ENCODE measurements around the gene CFAP20DC.
"Not testable (repeated sequence)": the region's sequence is repeated elsewhere in the genome, so short reads cannot be mapped to it uniquely, and the experiment has no call there.

Gene CFAP20DC

DNA sequence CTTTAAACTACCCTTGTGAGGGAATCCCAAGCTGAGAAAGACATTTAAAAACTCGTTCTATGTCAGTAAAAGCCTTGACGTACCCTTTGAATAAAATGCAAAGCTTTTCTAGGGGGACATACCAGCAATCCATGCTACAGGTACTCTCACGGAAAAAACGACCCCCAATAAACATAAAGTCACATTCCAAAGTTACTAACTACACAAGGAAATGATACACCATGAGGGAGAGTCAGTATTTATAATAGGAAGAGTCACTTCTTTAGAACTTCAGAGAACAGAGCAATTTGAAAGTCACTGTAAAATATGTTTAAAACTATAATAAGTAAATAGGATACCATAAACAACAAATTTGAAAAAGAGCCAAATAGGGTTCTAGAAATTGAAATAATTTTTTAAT lies 63.2 kb downstream of the CFAP20DC start:
- no peak overlapping the region for H3K9ac ChIP-seq (ENCODE audit: low read length in 5 of 5)
- H3K4me3 ChIP-seq (ENCODE audit: low read depth in 1 of 5, low read length in 5 of 5), result no peak overlapping the region
- no peaks in the 10 kb centered on the region for H3K36me3 ChIP-seq (ENCODE audit: control insufficient read depth in 5 of 5, insufficient read depth in 5 of 5, low read length in 5 of 5)
- H3K27me3 ChIP-seq (ENCODE audit: control insufficient read depth in 5 of 5, insufficient read depth in 4 of 5, low read length in 5 of 5), result no peaks in the 10 kb centered on the region
- peaks cover 0 to 4% (median 2%) of the 10 kb centered on the region in 5 donors for H3K9me3 ChIP-seq (ENCODE audit: control insufficient read depth in 5 of 5, low read length in 5 of 5)
- no peaks in the 10 kb centered on the region for H3K4me1 ChIP-seq (ENCODE audit: control insufficient read depth in 5 of 5, insufficient read depth in 5 of 5, low read length in 5 of 5)
- no peak overlapping the region for H3K27ac ChIP-seq (ENCODE audit: low read depth, low read length)

DNA sequence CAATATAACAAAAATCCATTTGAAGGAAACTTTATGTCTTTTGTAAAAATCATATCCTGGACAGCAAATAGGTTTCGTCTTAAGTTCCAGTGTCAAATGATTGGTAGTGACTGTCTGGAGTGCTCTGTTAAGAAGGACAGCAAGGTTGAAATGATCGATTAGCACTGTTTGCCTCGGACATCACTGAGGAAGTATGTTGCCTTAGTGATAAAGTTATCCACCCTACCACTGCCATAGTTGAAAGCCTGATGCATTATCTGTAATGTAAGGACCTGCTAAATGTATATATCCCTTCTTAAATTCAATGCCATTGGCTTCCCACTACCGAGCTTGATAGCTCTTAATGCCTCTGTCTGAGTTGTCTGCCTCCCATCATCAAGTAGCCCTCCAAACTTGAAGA lies 70.0 kb downstream of the CFAP20DC start:
- H3K4me1 ChIP-seq (ENCODE audit: control insufficient read depth in 5 of 5, insufficient read depth in 5 of 5, low read length in 5 of 5), result no peaks in the 10 kb centered on the region
- no peaks in the 10 kb centered on the region for H3K27me3 ChIP-seq (ENCODE audit: control insufficient read depth in 5 of 5, insufficient read depth in 4 of 5, low read length in 5 of 5)

DNA sequence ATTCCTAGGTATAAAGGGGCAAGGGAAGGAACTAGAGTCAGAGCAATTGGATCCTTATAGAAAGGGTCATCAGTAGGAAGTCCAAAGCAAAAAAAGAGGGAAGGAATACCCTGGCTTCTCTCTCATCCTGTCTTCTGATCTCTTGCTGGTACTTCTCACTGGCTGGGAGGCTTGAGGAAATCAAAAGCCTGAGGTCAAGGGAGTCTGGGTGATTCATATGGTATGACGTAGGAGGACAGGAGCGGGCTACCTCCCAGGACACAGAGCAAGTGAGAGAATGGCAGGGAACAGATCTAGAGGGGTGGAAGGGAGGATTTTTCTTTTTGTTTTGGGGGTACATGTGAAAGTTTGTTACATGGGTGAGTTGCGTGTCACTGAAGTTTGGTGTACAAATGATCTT lies 76.0 kb downstream of the CFAP20DC start:
- Histone ChIP-seq H3K27ac (ENCODE audit: low read depth, low read length) (no peak overlapping the region), H3K27me3 (ENCODE audit: control insufficient read depth in 5 of 5, insufficient read depth in 4 of 5, low read length in 5 of 5) (no peaks in the 10 kb centered on the region), H3K9ac (ENCODE audit: low read length in 5 of 5) (no peak overlapping the region), H3K36me3 (ENCODE audit: control insufficient read depth in 5 of 5, insufficient read depth in 5 of 5, low read length in 5 of 5) (no peaks in the 10 kb centered on the region), H3K4me3 (ENCODE audit: low read depth in 1 of 5, low read length in 5 of 5) (no peak overlapping the region), H3K9me3 (ENCODE audit: control insufficient read depth in 5 of 5, low read length in 5 of 5) (no peaks in the 10 kb centered on the region), H3K4me1 (ENCODE audit: control insufficient read depth in 5 of 5, insufficient read depth in 5 of 5, low read length in 5 of 5) (no peaks in the 10 kb centered on the region)

More for the DNA sequence above, 70.0 kb downstream of the CFAP20DC start:
- Histone ChIP-seq H3K9ac (ENCODE audit: low read length in 5 of 5) (no peak overlapping the region), H3K27ac (ENCODE audit: low read depth, low read length) (no peak overlapping the region), H3K9me3 (ENCODE audit: control insufficient read depth in 5 of 5, low read length in 5 of 5) (no peaks in the 10 kb centered on the region), H3K36me3 (ENCODE audit: control insufficient read depth in 5 of 5, insufficient read depth in 5 of 5, low read length in 5 of 5) (no peaks in the 10 kb centered on the region), H3K4me3 (ENCODE audit: low read depth in 1 of 5, low read length in 5 of 5) (no peak overlapping the region)

DNA sequence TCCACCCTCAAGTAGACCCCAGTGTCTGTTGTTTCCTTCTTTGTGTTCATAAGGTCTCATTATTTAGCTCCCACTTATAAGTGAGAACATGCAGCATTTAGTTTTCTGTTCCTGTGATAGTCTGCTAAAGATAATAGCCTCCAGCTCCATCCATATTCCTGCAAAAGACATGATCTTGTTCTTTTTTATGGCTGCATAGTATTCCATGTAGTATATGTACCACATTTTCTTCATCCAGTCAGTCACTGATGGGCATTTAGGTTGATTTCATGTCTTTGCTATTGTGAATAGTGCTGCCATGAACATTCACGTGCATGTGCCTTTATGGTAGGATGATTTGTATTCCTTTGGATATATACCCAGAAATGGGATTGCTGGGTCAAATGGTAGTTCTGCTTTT lies 82.0 kb downstream of the CFAP20DC start:
- not testable (repeated sequence) for H3K9me3 ChIP-seq (ENCODE audit: control insufficient read depth in 5 of 5, low read length in 5 of 5); H3K36me3 ChIP-seq (ENCODE audit: control insufficient read depth in 5 of 5, insufficient read depth in 5 of 5, low read length in 5 of 5)

DNA sequence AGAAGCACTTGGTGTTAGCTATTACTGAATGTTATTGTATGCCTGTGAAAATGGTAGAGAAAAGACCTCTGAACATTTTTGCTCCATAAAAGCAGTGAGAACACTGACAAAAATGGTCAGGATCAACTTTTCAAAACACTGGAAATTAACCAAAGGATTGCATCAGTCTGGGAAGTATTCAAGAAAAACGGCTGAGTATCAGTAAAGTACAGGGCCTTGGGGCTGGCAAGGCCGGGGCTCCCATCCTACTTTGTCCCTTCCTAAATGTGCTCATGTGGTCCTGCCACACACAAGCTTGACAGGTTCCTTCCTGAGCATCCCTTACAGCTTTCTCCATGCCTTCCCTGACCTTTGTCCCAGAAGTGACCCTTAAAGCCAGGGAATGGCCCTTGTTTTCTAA lies 84.0 kb downstream of the CFAP20DC start:
- Histone ChIP-seq H3K9me3 (ENCODE audit: control insufficient read depth in 5 of 5, low read length in 5 of 5) (peaks cover 0 to 6% (median 0%) of the 10 kb centered on the region in 5 donors), H3K9ac (ENCODE audit: low read length in 5 of 5) (no peak overlapping the region)

More for the DNA sequence above, 82.0 kb downstream of the CFAP20DC start:
- H3K27me3 ChIP-seq (ENCODE audit: control insufficient read depth in 5 of 5, insufficient read depth in 4 of 5, low read length in 5 of 5); H3K4me3 ChIP-seq (ENCODE audit: low read depth in 1 of 5, low read length in 5 of 5); H3K9ac ChIP-seq (ENCODE audit: low read length in 5 of 5); H3K27ac ChIP-seq (ENCODE audit: low read depth, low read length); H3K4me1 ChIP-seq (ENCODE audit: control insufficient read depth in 5 of 5, insufficient read depth in 5 of 5, low read length in 5 of 5): not testable (repeated sequence)

DNA sequence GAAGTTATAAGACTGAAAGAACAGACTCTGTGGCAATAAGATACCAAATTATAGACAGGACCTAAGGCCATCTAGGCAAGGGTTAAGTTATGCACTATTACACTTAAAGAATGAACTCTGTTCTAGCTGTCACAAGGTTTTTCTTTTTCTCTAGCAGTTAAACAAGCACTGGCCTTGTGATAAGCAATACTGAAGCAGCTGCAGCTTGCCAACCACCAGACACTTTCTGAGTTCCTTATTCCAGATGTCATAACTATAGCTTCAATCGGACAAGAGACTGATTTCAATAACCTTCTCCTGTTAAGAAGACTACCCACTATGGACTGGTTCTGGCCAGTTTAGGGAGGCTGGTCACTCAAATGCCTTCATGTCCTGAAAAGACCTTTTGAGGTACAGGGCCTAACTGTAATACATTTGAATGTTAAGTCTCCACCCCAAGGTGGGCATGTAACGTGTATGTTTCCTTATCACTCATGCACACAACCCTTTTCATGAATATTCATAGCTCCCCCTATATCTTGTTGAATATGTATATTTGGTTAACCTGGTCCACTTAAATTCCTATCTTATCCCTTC lies 85.8 kb downstream of the CFAP20DC start:
- Histone ChIP-seq H3K4me3 (ENCODE audit: low read depth in 1 of 5, low read length in 5 of 5) (no peak overlapping the region), H3K27me3 (ENCODE audit: control insufficient read depth in 5 of 5, insufficient read depth in 4 of 5, low read length in 5 of 5) (no peaks in the 10 kb centered on the region), H3K27ac (ENCODE audit: low read depth, low read length) (no peak overlapping the region), H3K36me3 (ENCODE audit: control insufficient read depth in 5 of 5, insufficient read depth in 5 of 5, low read length in 5 of 5) (no peaks in the 10 kb centered on the region), H3K4me1 (ENCODE audit: control insufficient read depth in 5 of 5, insufficient read depth in 5 of 5, low read length in 5 of 5) (peaks cover 0 to 6% (median 3%) of the 10 kb centered on the region in 5 donors), H3K9ac (ENCODE audit: low read length in 5 of 5) (no peak overlapping the region), H3K9me3 (ENCODE audit: control insufficient read depth in 5 of 5, low read length in 5 of 5) (peaks cover 0 to 8% (median 0%) of the 10 kb centered on the region in 5 donors)

More for the DNA sequence above, 84.0 kb downstream of the CFAP20DC start:
- H3K27me3 ChIP-seq (ENCODE audit: control insufficient read depth in 5 of 5, insufficient read depth in 4 of 5, low read length in 5 of 5), result no peaks in the 10 kb centered on the region
- no peak overlapping the region for H3K27ac ChIP-seq (ENCODE audit: low read depth, low read length)
- H3K4me3 ChIP-seq (ENCODE audit: low read depth in 1 of 5, low read length in 5 of 5), result no peak overlapping the region
- H3K36me3 ChIP-seq (ENCODE audit: control insufficient read depth in 5 of 5, insufficient read depth in 5 of 5, low read length in 5 of 5), result no peaks in the 10 kb centered on the region
- H3K4me1 ChIP-seq (ENCODE audit: control insufficient read depth in 5 of 5, insufficient read depth in 5 of 5, low read length in 5 of 5), result peaks cover 0 to 6% (median 3%) of the 10 kb centered on the region in 5 donors

DNA sequence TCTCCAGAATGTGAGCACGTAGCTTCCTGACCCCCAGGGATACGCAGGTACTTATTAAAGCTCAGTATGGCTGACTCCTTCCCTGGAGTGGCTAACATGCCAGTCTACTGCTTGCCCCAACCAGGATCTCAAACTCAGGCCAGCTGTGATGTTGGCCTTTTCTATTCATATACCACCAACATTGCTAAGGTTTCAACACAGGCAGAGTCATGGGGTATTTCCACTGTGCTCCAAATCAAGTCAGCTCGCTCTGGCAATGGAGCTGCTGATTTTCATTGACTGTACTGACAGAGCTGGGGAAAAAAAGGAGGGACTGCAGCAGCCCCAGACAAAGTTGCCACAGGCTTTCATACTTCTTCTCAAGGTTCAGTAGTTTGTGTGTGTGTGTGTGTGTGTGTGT lies 87.0 kb downstream of the CFAP20DC start:
- Histone ChIP-seq H3K9me3 (ENCODE audit: control insufficient read depth in 5 of 5, low read length in 5 of 5) (peaks cover 0 to 8% (median 0%) of the 10 kb centered on the region in 5 donors), H3K36me3 (ENCODE audit: control insufficient read depth in 5 of 5, insufficient read depth in 5 of 5, low read length in 5 of 5) (no peaks in the 10 kb centered on the region), H3K4me1 (ENCODE audit: control insufficient read depth in 5 of 5, insufficient read depth in 5 of 5, low read length in 5 of 5) (peaks cover 0 to 6% (median 3%) of the 10 kb centered on the region in 5 donors), H3K4me3 (ENCODE audit: low read depth in 1 of 5, low read length in 5 of 5) (no peak overlapping the region), H3K27me3 (ENCODE audit: control insufficient read depth in 5 of 5, insufficient read depth in 4 of 5, low read length in 5 of 5) (no peaks in the 10 kb centered on the region), H3K9ac (ENCODE audit: low read length in 5 of 5) (no peak overlapping the region), H3K27ac (ENCODE audit: low read depth, low read length) (no peak overlapping the region)

DNA sequence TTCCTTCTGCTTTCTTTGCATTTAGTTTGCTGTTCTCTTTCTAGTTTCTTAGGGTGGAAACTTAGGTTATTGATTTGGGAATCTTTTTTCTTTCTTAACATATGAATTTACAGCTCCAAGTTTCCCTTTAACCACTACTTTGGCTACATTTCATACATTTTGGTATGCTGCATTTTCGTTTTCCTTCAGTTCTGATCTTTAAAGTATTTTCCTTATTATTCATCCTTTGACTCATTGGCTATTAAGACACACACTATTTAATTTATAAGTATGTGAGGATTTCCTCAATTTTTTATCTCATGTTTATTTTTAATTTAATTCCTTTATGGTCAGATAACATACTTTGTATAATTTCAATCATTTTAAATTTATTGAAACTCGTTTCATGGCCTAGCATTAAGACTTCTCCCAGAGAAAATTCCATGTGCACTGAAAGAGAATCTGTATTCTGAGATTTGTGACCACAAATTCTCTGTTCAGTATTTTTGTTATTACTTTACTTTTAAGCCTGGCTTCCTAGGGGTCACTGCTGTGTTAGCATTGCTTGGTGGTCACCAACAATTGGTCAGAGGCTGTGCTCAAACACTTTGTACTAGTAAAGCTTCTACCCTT lies 87.7 kb downstream of the CFAP20DC start:
- no peak overlapping the region for H3K4me3 ChIP-seq (ENCODE audit: low read depth in 1 of 5, low read length in 5 of 5)
- H3K36me3 ChIP-seq (ENCODE audit: control insufficient read depth in 5 of 5, insufficient read depth in 5 of 5, low read length in 5 of 5), result no peaks in the 10 kb centered on the region
- no peak overlapping the region for H3K9ac ChIP-seq (ENCODE audit: low read length in 5 of 5)
- peaks cover 0 to 6% (median 3%) of the 10 kb centered on the region in 5 donors for H3K4me1 ChIP-seq (ENCODE audit: control insufficient read depth in 5 of 5, insufficient read depth in 5 of 5, low read length in 5 of 5)
- H3K9me3 ChIP-seq (ENCODE audit: control insufficient read depth in 5 of 5, low read length in 5 of 5), result peaks cover 0 to 8% (median 0%) of the 10 kb centered on the region in 5 donors
- H3K27me3 ChIP-seq (ENCODE audit: control insufficient read depth in 5 of 5, insufficient read depth in 4 of 5, low read length in 5 of 5), result no peaks in the 10 kb centered on the region
- H3K27ac ChIP-seq (ENCODE audit: low read depth, low read length), result no peak overlapping the region

DNA sequence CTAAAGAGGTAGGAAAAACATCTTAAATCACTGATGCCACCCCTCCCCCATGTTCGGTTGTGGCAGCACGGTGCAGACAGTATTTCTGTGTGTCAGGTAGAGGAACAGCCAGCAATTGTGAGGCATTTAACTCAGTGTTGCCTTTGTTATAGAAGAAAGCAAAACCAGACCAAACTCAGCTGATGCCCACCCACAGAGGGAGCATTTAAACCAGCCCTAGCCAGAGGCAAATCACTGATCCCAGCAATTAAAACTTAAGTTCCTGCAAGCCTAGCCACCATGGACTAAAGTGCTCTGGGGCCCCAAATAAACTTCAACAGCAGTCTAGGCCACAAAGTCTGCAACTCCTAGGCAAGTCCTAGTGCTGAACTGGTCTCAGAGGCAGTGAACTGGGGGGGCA lies 94.5 kb downstream of the CFAP20DC start:
- no peak overlapping the region for H3K4me3 ChIP-seq (ENCODE audit: low read depth in 1 of 5, low read length in 5 of 5)
- H3K27me3 ChIP-seq (ENCODE audit: control insufficient read depth in 5 of 5, insufficient read depth in 4 of 5, low read length in 5 of 5), result no peaks in the 10 kb centered on the region

DNA sequence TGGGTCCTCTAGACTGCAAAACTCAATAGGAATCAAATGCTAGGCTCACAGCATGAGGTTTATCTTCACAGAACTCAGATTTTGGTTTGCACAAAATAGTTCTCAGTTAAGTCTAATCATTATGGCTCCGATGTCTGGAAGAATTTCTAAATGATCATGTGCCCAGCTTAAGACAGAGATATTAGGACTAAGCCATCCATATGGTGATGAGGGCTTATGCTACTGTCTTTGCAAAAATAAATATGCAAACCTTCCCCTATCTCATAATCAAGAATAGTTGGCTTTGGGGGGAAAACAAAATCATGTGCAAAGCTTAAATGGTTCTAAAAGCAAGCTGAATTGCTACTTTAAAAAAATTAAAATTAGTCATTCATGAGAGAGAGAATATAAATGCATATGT lies 96.5 kb downstream of the CFAP20DC start:
- Histone ChIP-seq H3K9ac (ENCODE audit: low read length in 5 of 5) (no peak overlapping the region), H3K4me3 (ENCODE audit: low read depth in 1 of 5, low read length in 5 of 5) (no peak overlapping the region), H3K4me1 (ENCODE audit: control insufficient read depth in 5 of 5, insufficient read depth in 5 of 5, low read length in 5 of 5) (no peaks in the 10 kb centered on the region), H3K27me3 (ENCODE audit: control insufficient read depth in 5 of 5, insufficient read depth in 4 of 5, low read length in 5 of 5) (no peaks in the 10 kb centered on the region), H3K36me3 (ENCODE audit: control insufficient read depth in 5 of 5, insufficient read depth in 5 of 5, low read length in 5 of 5) (no peaks in the 10 kb centered on the region), H3K27ac (ENCODE audit: low read depth, low read length) (no peak overlapping the region), H3K9me3 (ENCODE audit: control insufficient read depth in 5 of 5, low read length in 5 of 5) (no peaks in the 10 kb centered on the region)

More for the DNA sequence above, 94.5 kb downstream of the CFAP20DC start:
- no peaks in the 10 kb centered on the region for H3K4me1 ChIP-seq (ENCODE audit: control insufficient read depth in 5 of 5, insufficient read depth in 5 of 5, low read length in 5 of 5)
- no peak overlapping the region for H3K27ac ChIP-seq (ENCODE audit: low read depth, low read length)
- no peak overlapping the region for H3K9ac ChIP-seq (ENCODE audit: low read length in 5 of 5)
- H3K36me3 ChIP-seq (ENCODE audit: control insufficient read depth in 5 of 5, insufficient read depth in 5 of 5, low read length in 5 of 5), result no peaks in the 10 kb centered on the region
- H3K9me3 ChIP-seq (ENCODE audit: control insufficient read depth in 5 of 5, low read length in 5 of 5), result peaks cover 0 to 4% (median 0%) of the 10 kb centered on the region in 5 donors

Data from subcutaneous abdominal adipose tissue (tissue), 5 donors.